Fibroblast of the aortic adventitia (primary cell): ENCODE measurements around the gene FITM1. TPM values are rescaled to one million over a fixed set of nuclear protein-coding genes. Genes with fewer than 3 reads are reported as not detected.

Experiments
- DNase-seq: peaks from one replicate; pipeline ENCODE4 v3.0.0-alpha.2; 2010; ENCODE audit warnings: low read depth
- H3K4me3 ChIP-seq: 2 replicates; pipeline ENCODE4 v1.5.1; 2011; ENCODE audit warnings: low read depth, mild to moderate bottlenecking, control low read depth, low read length, moderate library complexity
- small RNA-seq: library from RNA; depleted of rRNA; stranded (forward); fragments of <200 nt; gene quantifications from one replicate; pipeline ENCODE3, GENCODE V24; 2012
- total RNA-seq: library from RNA; depleted of rRNA; stranded (reverse); fragments of >200 nt; gene quantifications from 2 replicates; pipeline ENCODE4 v1.2.3, GENCODE V29; 2012; ENCODE audit warnings: low replicate concordance
- TF ChIP-seq, protein P1 (sequence below): IDR thresholded peaks from 2 replicates; pipeline ENCODE4 v1.5.1; 2011; ENCODE audit warnings: mild to moderate bottlenecking, low read length, control low read depth, inconsistent platforms; ENCODE audit not compliant: insufficient read depth

FITM1 gene
- total RNA-seq, 1 donor, result 0.18 TPM

GRCh38 chr14:24179294-24179960 lies 49.0 kb downstream of the FITM1 start:
- DNase-seq, result no peak

DNA sequence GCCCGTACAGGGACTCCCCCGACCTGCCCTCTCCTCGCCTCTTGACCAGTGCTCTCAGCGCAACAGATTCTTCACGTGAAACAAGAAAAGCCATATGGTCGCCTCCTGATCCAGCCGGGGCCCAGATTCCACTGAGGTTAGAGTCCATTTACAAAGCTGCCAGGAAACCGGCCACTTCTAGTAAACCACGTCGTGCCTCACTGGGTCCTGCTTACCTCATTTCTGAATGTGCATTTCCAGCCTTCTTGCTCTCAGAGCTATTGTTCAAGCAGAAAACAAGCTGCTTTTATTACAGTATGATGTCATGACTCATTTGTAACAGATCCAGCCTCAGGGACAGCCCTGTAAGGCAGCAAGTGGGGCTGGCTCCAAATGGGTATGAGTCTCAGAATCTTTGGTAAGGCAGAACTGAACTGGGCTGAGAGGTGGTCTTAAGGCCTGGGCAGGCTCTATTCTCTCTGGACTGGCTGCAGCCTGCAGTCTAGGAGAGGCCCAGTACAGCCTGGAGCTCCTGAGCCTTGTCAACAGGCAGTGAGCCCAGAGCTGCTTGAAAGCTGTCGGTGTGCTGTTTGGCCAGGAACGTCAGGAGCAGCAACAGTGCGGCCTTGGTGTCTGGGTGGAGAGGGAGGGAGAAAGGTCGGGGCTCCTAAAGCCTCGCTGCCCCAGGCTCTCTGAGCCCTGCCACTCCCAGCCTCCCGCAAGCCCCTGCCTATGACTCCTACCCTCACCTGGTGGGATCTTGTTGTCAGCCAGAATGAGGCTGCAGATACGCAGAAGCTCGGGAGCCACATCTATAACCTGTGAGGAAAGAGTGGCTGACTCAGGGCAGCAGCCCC lies 49.7 kb downstream of the FITM1 start:
- DNase-seq, result peak; percentile 90
- H3K4me3 ChIP-seq, result no peak overlapping the region
- TF ChIP-seq, protein P1, sequence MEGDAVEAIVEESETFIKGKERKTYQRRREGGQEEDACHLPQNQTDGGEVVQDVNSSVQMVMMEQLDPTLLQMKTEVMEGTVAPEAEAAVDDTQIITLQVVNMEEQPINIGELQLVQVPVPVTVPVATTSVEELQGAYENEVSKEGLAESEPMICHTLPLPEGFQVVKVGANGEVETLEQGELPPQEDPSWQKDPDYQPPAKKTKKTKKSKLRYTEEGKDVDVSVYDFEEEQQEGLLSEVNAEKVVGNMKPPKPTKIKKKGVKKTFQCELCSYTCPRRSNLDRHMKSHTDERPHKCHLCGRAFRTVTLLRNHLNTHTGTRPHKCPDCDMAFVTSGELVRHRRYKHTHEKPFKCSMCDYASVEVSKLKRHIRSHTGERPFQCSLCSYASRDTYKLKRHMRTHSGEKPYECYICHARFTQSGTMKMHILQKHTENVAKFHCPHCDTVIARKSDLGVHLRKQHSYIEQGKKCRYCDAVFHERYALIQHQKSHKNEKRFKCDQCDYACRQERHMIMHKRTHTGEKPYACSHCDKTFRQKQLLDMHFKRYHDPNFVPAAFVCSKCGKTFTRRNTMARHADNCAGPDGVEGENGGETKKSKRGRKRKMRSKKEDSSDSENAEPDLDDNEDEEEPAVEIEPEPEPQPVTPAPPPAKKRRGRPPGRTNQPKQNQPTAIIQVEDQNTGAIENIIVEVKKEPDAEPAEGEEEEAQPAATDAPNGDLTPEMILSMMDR, result no peak

More at GRCh38 chr14:24179294-24179960, 49.0 kb downstream of the FITM1 start:
- H3K4me3 ChIP-seq, result no peak overlapping the region
- TF ChIP-seq, protein P1, result no peak

- DNase-seq, result no peak
- no peak overlapping the region for H3K4me3 ChIP-seq
- TF ChIP-seq, protein P1, result no peak
Observed at GRCh38 chr14:24181371-24182077, 51.1 kb downstream of the FITM1 start.

Small RNA genes lying within 50 kb of the gene (small RNA-seq; reads per million reads assigned to genes)
- gene IPO4, result not detected
- not detected for gene IRF9
- not detected for gene RNA5SP383

Other genes with a start within 250 kb of the FITM1 start
- 21.4 and 58.4 TPM in 2 replicates for gene DHRS4, start 176.9 kb upstream of the FITM1 start, total RNA-seq
- 5.5 and 8.3 TPM in 2 replicates for gene DHRS4L2, start 141.7 kb upstream of the FITM1 start, total RNA-seq
- gene CARMIL3, start 78.7 kb upstream of the FITM1 start, total RNA-seq, result not detected in 2 replicates
- not detected in 2 replicates for gene CPNE6, start 59.1 kb upstream of the FITM1 start, total RNA-seq
- 20.1 and 36.5 TPM in 2 replicates for gene PCK2, start 36.3 kb upstream of the FITM1 start, total RNA-seq
- gene DCAF11, start 15.9 kb upstream of the FITM1 start, total RNA-seq, result 44.6 and 85.3 TPM in 2 replicates
- 0.90 and 4.1 TPM in 2 replicates for gene NRL, start 15.7 kb upstream of the FITM1 start, total RNA-seq
- 84.8 and 117 TPM in 2 replicates for gene PSME1, start 5.5 kb downstream of the FITM1 start, total RNA-seq
- 3.8 and 11.9 TPM in 2 replicates for gene EMC9, start 10.9 kb downstream of the FITM1 start, total RNA-seq
- 33.4 and 78.3 TPM in 2 replicates for gene PSME2, start 16.0 kb downstream of the FITM1 start, total RNA-seq
- gene RNF31, start 16.8 kb downstream of the FITM1 start, total RNA-seq, result 51.1 and 165 TPM in 2 replicates
- gene IRF9, start 30.6 kb downstream of the FITM1 start, total RNA-seq, result 43.8 and 63.1 TPM in 2 replicates
- 1.9 and 4.2 TPM in 2 replicates for gene REC8, start 41.4 kb downstream of the FITM1 start, total RNA-seq
- 44.0 and 52.0 TPM in 2 replicates for gene IPO4, start 58.2 kb downstream of the FITM1 start, total RNA-seq
- gene TM9SF1, start 64.8 kb downstream of the FITM1 start, total RNA-seq, result 50.9 and 73.9 TPM in 2 replicates
- gene TSSK4, start 75.0 kb downstream of the FITM1 start, total RNA-seq, result 0.27 TPM in 1 of 2 replicates, not detected in the other
- gene CHMP4A, start 82.8 kb downstream of the FITM1 start, total RNA-seq, result 70.7 and 159 TPM in 2 replicates
- gene MDP1, start 85.4 kb downstream of the FITM1 start, total RNA-seq, result 11.8 and 23.2 TPM in 2 replicates
- gene NEDD8, start 101.7 kb downstream of the FITM1 start, total RNA-seq, result 38.8 and 136 TPM in 2 replicates
- 53.6 and 207 TPM in 2 replicates for gene GMPR2, start 102.3 kb downstream of the FITM1 start, total RNA-seq
- gene TINF2, start 112.0 kb downstream of the FITM1 start, total RNA-seq, result 53.0 and 60.5 TPM in 2 replicates
- 0.36 and 6.1 TPM in 2 replicates for gene TGM1, start 132.5 kb downstream of the FITM1 start, total RNA-seq
- gene RABGGTA, start 140.9 kb downstream of the FITM1 start, total RNA-seq, result 21.2 and 26.7 TPM in 2 replicates
- 8.7 and 20.7 TPM in 2 replicates for gene DHRS1, start 169.1 kb downstream of the FITM1 start, total RNA-seq
- 16.4 and 19.6 TPM in 2 replicates for gene NOP9, start 169.2 kb downstream of the FITM1 start, total RNA-seq
- gene CIDEB, start 177.3 kb downstream of the FITM1 start, total RNA-seq, result 1.9 and 4.2 TPM in 2 replicates
- 3.5 and 18.6 TPM in 2 replicates for gene LTB4R2, start 179.5 kb downstream of the FITM1 start, total RNA-seq
- 0.98 and 1.5 TPM in 2 replicates for gene LTB4R, start 180.8 kb downstream of the FITM1 start, total RNA-seq
- 1.2 and 6.3 TPM in 2 replicates for gene ADCY4, start 204.4 kb downstream of the FITM1 start, total RNA-seq
- 0.99 and 3.0 TPM in 2 replicates for gene RIPK3, start 209.3 kb downstream of the FITM1 start, total RNA-seq
- gene NFATC4, start 237.5 kb downstream of the FITM1 start, total RNA-seq, result 77.9 and 221 TPM in 2 replicates